Right cardiac atrium (tissue), 5 donors: ENCODE measurements around the gene XRCC3. TPM values are rescaled to one million over a fixed set of nuclear protein-coding genes. Genes with fewer than 3 reads are reported as not detected.

Source experiments
- ATAC-seq, 2 donors: fragments of 200-7000 bp; cut with Tn5 transposase; one replicate each; pipeline versions ENCODE4 v1.8.0 to v1.9.1; 2020; ENCODE audit warnings: moderate library complexity in 2 of 2, mild to moderate bottlenecking in 1 of 2
- DNase-seq, 3 donors: peaks; one replicate each; pipeline ENCODE4 v3.0.0-alpha.2; 2020
- H3K27ac ChIP-seq: one replicate; pipeline ENCODE4 v1.5.1; 2013; ENCODE audit warnings: mild to moderate bottlenecking, low read length, control low read depth, moderate library complexity
- H3K27me3 ChIP-seq: one replicate; pipeline ENCODE4 v1.6.1; 2013; ENCODE audit not compliant: control insufficient read depth, insufficient read depth
- H3K4me1 ChIP-seq: one replicate; pipeline ENCODE4 v1.6.1; 2013; ENCODE audit warnings: low read length; ENCODE audit not compliant: control insufficient read depth, insufficient read depth
- H3K4me3 ChIP-seq: one replicate; pipeline ENCODE4 v1.5.1; 2013; ENCODE audit warnings: low read length, control low read depth
- H3K9me3 ChIP-seq: one replicate; pipeline ENCODE4 v1.6.1; 2013; ENCODE audit warnings: low read length; ENCODE audit not compliant: control insufficient read depth
- WGBS: extraction: QIAGEN DNeasy Blood & Tissue Kit; methylation state at CpG from one replicate; pipeline ENCODE4 v1.1.7; 2013; 5-methylcytosine and 5-hydroxymethylcytosine counted together
- intact Hi-C, 4 donors: fragments of 100-400 bp; cut with DNase I; formaldehyde crosslinking; loops; one replicate each; pipeline versions ENCODE4 v1.11.0 to v1.14.0; 2022 to 2023
- polyA plus RNA-seq: library from polyadenylated mRNA; stranded (reverse); fragments of 200-250 nt; gene quantifications from one replicate; pipeline ENCODE4 v1.2.3, GENCODE V29; 2013
- total RNA-seq, 4 donors: library from RNA; stranded (reverse); fragmentation: NEBNext Ultra II Directional; extraction: Animal tissue kit (Norgen Biotek cat#: 25700); gene quantifications; one replicate each; pipeline ENCODE4 v1.2.1, GENCODE V29; 2021
- donor health status: healthy with polysubstance abuse.
- donor health status: DM: no; HTN: yes; CAD: no.
- donor health status: DM: no; HTN: no; CAD: no.
- donor health status: DM: no; HTN: yes; CAD: no; lungs with severe emphysema.
- donor health status: DM: yes; HTN: yes; CAD: no.

The XRCC3 gene
- total and polyA plus RNA-seq, 5 donors: 2.1 to 5.6 (median 2.3) TPM

DNA sequence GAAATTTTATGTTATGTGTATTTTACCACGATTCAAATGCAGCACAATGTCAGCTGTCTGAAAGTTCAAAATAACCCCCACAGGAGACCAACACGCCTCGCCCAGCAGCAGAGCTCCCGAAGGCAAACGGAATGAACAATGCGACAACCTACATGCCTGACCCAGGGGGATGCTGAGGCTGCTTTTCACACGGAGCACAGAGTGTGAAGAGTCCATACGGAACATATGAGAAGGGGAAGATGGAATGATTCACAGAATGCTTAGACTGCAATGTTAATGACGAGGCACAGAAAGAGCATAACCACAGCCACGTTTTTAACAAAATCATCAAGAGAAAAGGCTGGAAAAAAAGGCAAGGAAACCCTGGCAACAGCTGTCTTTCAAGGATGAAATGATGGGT is 22.9 kb upstream of the XRCC3 start:
- DNase-seq (no peak), ATAC-seq (no peak)
- no peaks in the 10 kb centered on the region for H3K9me3 ChIP-seq
- no peaks in the 10 kb centered on the region for H3K27me3 ChIP-seq
- H3K4me1 ChIP-seq: peaks cover 3% of the 10 kb centered on the region
- intact Hi-C loops: no loop called here
- no peak overlapping the region for H3K27ac ChIP-seq
- no peak overlapping the region for H3K4me3 ChIP-seq
- 84% methylated on average over 10 of the region's 10 CpGs for WGBS

DNA sequence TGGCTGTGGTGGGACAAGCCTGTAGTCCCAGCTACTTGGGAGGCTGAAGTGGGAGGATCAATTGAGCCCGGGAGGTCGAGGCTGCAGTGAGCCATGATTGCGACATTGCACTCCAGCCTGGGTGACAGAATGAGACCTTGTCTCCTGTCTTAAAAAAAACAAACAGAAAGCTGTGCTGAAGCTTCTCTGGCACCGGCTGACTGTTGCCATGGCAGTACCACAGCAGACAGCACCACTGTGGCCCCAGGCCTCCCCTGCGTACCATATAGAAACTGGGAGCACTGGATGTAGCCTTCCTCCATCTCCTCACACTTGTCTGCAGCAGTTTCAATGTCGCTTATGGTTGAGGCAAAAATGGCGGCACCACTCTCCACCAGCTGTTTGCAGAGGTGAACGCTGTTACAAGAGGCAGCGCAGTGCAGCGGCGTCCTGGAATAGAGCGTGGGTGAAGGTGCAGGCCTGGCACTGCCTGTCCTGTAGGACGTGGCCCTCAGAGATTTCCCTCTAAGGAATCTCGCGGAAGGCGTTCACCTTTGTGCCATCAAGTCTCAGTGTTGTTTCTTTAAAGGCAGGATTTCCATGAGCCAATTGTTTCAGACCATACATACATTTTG is 22.3 kb upstream of the XRCC3 start:
- DNase-seq (no peak), ATAC-seq (no peak)
- Histone ChIP-seq H3K9me3 (no peaks in the 10 kb centered on the region), H3K27ac (no peak overlapping the region), H3K4me3 (no peak overlapping the region), H3K4me1 (peaks cover 3% of the 10 kb centered on the region), H3K27me3 (no peaks in the 10 kb centered on the region)
- intact Hi-C loops: no loop called here
- WGBS: 93% methylated on average over 16 of the region's 16 CpGs

DNA sequence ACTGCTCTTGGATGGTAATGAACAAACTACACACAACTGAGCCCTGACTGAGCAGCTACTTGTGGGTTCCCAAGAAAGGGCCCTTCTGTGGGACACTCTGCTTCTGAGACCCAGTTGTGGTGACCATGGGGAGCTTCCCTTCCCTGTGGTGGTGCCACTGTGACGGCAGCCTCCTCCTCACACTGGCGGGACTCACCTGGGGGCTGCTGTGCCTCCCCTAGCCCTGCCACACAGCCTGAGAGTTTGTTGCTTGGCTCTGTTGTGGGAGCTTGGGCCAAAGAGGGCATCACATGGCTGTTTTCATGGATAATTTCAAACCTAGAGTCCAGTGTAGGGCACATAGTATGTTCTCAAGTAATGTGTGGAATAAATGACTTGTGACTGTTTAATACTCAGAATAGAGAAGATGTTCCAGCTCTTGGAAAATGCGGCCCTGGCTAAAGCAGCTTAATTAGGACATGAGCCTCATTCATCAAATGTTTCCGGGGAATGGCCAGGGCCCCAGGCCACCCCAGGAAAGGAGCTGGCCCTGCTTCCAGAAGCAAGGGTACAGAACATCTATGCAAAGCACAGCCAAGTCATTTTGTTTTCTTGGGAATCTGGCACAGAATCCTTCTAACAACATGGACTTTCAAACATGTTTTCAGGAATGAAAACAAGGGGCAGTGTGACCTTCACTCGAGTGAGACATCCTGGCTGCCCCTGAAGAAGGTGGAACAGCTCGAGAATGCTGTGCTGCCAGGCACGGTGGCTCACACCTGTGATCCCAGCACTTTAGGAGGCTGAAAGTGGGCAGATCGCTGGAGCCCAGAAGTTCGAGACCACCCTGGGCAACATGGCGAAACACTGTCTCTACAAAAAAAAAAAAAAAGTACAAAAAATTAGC is 21.5 kb upstream of the XRCC3 start:
- Histone ChIP-seq H3K9me3 (no peaks in the 10 kb centered on the region), H3K4me3 (no peak overlapping the region), H3K27me3 (no peaks in the 10 kb centered on the region), H3K27ac (peak overlapping the region; percentile 46), H3K4me1 (peaks cover 3% of the 10 kb centered on the region)
- intact Hi-C loops: no loop called here
- DNase-seq (peak in 1 of 3 donors; percentile 80), ATAC-seq (peak; percentile 20 to 27)
- 73% methylated on average over 10 of the region's 10 CpGs for whole genome bisulfite sequencing

DNA sequence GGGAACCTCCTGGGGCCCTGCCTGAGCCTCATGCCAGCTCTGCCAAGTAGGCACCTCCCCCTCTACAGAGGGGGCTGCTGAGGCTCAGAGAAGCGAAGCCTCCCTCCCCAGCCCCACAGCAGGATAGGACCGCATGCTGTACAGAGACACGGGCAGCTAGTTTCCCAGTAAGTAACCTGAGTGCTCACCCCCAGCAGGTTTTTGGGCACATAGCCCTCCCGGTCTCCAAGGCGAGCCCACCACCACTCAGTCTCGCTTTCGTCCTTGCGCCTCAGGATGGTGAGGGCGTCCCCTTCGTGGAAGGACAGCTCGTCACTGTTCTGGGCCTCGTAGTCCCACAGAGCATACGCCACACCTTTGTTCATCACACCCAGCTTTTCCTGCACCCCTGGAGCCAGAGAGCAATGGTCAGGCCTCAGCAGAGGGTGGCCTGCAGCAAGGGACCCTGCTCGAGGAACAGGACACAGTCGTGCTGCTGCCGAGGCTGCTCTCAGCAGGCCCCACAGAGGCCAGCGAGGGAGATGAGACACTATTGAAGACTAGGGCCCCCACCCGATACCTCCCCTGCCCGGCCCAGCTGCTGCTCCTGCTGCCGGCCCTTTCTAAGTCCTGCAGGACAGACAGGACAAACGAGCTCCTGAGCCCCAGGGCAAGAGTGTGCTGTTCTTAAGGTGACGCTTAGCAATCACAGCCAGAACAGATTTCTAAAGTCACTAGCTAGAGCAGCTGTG is 20.7 kb upstream of the XRCC3 start:
- intact Hi-C loops: no loop called here
- 81% methylated on average over 22 of the region's 22 CpGs for WGBS
- DNase-seq: no peak
- Histone ChIP-seq H3K4me1 (peaks cover 3% of the 10 kb centered on the region), H3K9me3 (no peaks in the 10 kb centered on the region), H3K27ac (no peak overlapping the region), H3K4me3 (no peak overlapping the region), H3K27me3 (no peaks in the 10 kb centered on the region)
- no peak for ATAC-seq

DNA sequence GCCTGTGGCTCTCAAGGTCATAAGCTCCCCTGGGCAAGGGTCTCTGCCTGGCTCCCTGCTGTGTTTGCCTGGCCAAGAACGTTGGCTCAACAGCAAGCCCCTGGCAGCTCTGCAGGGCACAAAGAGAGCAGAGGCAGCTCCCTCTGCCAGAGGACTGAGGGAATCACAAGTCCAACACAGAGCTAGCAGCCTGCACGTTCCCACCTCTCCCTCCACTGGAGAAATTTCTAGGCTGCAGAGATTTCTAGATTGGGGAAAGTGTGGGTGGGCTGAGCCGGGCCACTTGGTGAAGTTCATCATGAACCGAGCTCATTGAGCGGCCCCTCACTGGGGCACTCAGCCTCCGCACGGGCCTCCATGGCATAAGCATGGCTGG is 20.2 kb upstream of the XRCC3 start:
- DNase-seq: peak in 1 of 3 donors; percentile 58
- peak in 1 of 2 donors; percentile 9 for ATAC-seq

DNA sequence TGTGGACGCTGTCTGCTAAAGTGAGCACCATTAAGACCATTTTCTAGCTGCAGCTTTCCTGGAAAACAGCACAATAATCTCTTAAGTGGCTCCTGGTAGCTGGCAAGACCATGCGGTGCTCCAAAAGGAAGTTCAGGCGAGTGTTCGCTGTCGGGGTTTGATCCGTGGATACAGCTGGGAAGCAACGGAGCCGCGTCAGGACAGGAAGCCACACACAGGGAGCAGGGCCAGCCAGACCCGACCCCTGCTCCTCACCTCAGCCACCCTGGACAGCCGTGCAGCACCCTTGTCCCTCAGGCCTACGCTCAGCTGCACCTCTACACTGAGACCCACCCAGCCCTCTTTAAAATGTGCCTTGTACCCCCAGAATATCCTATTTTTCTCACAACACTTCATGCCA is 19.8 kb upstream of the XRCC3 start:
- intact Hi-C loops: no loop called here
- 48% methylated on average over 12 of the region's 12 CpGs for WGBS
- H3K4me3 ChIP-seq: no peak overlapping the region
- no peak overlapping the region for H3K27ac ChIP-seq
- no peaks in the 10 kb centered on the region for H3K9me3 ChIP-seq
- ATAC-seq (peak in 1 of 2 donors; percentile 12), DNase-seq (no peak)
- no peaks in the 10 kb centered on the region for H3K27me3 ChIP-seq
- H3K4me1 ChIP-seq: peaks cover 3% of the 10 kb centered on the region

More for the DNA sequence above, 20.2 kb upstream of the XRCC3 start:
- H3K4me1 ChIP-seq: peaks cover 3% of the 10 kb centered on the region
- 47% methylated on average over 7 of the region's 7 CpGs for WGBS
- H3K27me3 ChIP-seq: no peaks in the 10 kb centered on the region
- no peak overlapping the region for H3K27ac ChIP-seq
- no peak overlapping the region for H3K4me3 ChIP-seq
- intact Hi-C loops: no loop called here
- H3K9me3 ChIP-seq: no peaks in the 10 kb centered on the region

DNA sequence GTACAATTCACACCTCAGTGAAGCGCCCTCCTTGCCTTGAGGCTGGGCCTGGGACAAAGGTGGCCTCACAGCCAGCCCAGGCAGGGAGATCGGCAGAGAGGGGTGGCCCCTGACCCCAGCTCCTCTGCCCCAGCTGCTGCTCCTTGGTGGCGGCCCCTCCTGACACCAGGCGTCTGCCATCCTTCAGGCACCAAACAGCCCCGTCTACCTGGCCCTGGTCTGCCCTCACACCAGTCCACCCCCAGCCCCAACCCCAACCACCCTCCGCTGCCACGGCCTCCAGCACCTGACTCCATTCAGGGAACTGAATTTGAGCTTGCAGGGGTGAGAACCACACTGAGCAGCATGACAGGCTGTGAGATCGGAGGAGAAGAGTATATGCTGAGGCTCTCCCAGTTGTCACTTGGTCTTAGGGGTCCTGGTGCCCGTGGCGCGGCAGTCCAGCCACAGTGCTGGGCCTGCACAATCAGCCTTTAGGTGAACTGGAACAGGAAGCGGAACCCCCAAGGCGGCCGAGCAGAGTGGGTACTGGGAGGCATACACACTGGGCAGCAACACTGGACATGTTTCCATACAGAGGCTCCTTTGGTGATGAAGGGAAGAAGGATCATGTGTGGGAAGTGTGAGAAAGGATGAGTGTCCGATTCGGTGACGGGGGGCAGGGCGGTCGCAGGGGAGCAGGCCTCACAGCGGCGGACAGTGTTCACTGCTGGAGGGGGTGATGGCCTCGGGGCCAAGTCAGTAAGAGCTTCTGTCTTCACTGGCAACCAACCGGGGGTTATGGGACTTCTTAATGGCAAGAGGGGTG is 19.0 kb upstream of the XRCC3 start:
- peaks cover 3% of the 10 kb centered on the region for H3K4me1 ChIP-seq
- no peak for ATAC-seq
- H3K4me3 ChIP-seq: no peak overlapping the region
- intact Hi-C loops: no loop called here
- no peaks in the 10 kb centered on the region for H3K27me3 ChIP-seq
- no peak overlapping the region for H3K27ac ChIP-seq
- DNase-seq: peak in 1 of 3 donors; percentile 65
- H3K9me3 ChIP-seq: no peaks in the 10 kb centered on the region
- WGBS: 90% methylated on average over 23 of the region's 23 CpGs

DNA sequence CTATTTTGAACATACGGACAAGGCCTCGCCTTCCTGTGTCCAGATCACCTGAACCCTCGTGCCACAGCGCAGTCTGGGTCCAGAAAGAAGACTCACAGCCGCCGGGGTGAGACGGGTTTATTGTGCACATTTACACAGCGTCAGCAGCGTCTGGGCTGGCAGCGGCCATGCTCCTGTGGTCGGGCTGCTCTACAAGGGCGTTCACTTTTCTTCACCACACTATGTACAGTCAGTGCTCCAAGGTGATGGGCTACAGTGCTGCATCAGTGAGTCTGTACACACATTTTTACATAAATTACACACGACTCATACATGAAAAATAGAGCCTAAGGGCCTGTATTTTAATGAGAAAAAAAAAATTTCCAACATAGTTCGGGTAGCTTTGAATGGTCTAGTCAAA is 18.4 kb upstream of the XRCC3 start:
- H3K9me3 ChIP-seq: no peaks in the 10 kb centered on the region
- DNase-seq (no peak), ATAC-seq (no peak)
- H3K4me3 ChIP-seq: no peak overlapping the region
- WGBS: 91% methylated on average over 14 of the region's 14 CpGs
- H3K27me3 ChIP-seq: no peaks in the 10 kb centered on the region
- peaks cover 3% of the 10 kb centered on the region for H3K4me1 ChIP-seq
- H3K27ac ChIP-seq: no peak overlapping the region
- intact Hi-C loops: no loop called here

DNA sequence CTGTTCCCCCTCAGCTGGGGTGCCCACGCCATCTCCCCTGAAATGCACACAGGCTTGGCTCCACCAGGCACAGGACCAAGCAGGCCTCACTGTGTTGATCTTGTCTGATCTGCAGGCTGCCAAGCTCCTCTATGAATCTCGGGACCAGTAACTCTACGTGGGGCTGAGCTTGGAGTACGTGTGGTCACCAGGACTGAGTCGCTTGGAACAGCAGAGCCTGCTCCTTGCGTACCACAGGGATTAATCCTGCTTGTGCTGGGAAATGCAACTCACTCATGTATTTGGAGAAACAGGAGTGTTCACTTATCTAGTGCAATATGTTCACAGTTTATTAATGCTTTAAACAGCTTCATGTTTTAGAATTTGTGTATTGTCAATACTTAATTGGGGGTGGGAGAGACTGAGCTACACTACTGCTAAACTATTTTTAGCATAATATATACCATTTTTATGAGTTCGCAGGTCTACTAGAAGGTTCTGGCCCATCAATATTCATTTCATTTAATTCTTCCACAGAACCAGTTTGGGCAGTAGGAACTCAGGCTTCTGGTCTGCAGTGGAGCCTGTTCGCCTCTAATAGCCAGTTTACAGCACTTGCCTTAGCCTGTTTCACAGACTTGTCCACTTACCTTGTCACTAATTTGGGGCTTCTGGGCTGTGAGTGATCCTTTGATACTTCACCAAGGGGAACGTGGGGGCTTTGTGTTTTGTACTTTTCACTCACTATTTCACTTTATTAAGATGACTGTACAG is 17.8 kb upstream of the XRCC3 start:
- intact Hi-C loops: no loop called here
- H3K4me1 ChIP-seq: peaks cover 3% of the 10 kb centered on the region
- ATAC-seq: no peak
- no peak for DNase-seq
- no peaks in the 10 kb centered on the region for H3K9me3 ChIP-seq
- 80% methylated on average over 9 of the region's 9 CpGs for whole genome bisulfite sequencing
- H3K27me3 ChIP-seq: no peaks in the 10 kb centered on the region
- no peak overlapping the region for H3K27ac ChIP-seq
- no peak overlapping the region for H3K4me3 ChIP-seq
